ENCODE data around the gene S100P.

S100P gene

GRCh38 chr4:6673660-6674499 lies 19.8 kb upstream of the S100P start:
- DNase-seq = peak; percentile 93

GRCh38 chr4:6674500-6675149 lies 19.1 kb upstream of the S100P start:
- DNase-seq = peak; percentile 23

GRCh38 chr4:6676722-6677558 lies 16.7 kb upstream of the S100P start:
- no peak for DNase-seq

- DNase-seq = no peak
These were observed 13.2 kb upstream of the S100P start for GRCh38 chr4:6680372-6681034.

GRCh38 chr4:6681191-6681590 lies 12.5 kb upstream of the S100P start:
- no peak for DNase-seq

DNA sequence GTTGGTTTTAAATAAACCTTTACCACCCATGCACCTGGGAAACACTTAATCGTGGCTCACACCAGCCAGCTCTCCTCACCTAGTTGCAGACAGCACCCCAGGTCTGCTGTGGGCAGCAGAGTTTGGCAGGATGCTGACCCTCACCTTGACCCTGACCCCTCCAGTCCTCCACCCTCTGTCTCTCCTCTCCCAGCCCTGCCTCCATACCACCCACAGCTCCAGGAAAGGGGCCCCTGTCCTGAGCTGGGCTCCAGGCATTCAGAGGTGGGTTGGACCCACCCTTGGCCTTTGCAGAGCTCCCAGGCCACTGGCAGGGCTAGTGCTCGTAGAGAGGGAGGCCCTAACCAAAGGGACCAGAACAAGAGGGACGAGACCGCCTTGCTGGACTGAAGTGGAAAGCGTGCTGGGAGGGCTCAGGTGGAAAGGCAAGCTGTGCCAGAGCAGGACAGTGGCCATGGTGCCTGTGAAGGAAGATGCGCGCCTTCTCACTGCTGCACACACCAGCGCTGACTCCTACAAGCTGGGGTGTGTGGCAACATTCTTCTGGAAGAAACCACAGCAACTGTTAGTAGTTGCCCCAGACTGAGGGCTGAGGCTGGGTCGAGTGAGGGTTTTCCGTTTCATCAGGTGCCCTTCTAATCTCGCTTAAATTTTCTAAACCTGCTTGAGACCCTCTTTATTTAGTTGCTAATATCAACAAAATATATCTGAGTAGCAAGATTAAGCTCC lies 10.7 kb upstream of the S100P start:
- no peak for DNase-seq

DNA sequence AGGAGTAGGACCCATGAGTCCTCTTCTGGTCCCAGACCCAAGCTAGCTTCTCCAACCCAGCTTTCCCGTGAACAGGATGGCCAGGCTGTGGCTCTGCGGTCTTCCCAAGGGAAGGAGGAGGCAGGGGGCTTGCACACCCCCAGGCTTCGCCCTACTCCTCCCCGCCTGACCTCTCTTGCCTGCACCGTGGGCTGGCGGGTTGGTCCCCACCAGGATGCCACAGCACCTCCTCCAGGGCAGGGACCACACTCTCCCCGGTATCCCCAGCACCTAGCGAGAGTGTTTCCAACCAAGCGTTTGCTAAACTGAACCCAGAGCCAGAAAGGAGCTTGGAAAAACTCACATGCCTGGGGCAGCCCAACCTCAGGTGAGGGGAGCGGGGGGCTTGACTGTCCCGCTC lies 9.0 kb upstream of the S100P start:
- no peak for DNase-seq

DNA sequence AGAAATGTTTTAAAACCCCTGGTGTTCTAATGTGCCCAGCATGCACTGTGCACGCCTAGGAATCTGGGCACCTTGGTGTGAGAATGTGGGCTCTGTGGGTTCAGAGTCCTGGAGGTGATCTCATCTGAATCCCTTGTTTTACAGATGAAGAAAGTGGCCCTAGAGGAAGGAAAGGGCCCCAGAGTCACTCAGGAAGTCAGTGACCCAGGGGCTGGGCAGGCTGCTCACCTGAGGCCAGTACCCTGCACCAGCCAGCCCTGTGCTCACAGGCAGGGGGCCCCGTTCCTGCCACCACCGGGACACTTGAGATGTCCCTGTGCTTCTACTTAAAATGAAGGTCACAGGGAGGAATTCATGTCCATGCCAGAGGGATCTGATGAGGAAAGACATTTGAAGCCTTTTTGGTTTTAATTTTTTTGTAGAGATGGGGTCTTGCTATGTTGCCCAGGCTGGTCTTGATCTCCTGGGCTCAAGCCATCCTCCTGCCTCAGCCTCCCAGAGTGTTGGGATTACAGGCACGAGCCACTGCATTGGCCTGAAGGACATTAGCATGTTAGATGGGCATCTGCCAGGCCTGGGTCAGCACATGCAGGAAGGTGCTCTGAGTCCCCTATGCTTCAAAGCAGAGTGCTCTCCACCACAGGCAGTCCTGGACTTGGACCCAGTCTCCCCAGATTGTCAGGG lies 7.4 kb upstream of the S100P start:
- no peak for DNase-seq

- no peak for DNase-seq
These were observed 5.5 kb upstream of the S100P start for GRCh38 chr4:6687947-6688878.

GRCh38 chr4:6688879-6689505 lies 4.7 kb upstream of the S100P start:
- DNase-seq = peak; percentile 95

GRCh38 chr4:6689506-6689960 lies 4.1 kb upstream of the S100P start:
- no peak for DNase-seq

GRCh38 chr4:6692379-6692778 lies 1.3 kb upstream of the S100P start:
- no peak for DNase-seq

DNA sequence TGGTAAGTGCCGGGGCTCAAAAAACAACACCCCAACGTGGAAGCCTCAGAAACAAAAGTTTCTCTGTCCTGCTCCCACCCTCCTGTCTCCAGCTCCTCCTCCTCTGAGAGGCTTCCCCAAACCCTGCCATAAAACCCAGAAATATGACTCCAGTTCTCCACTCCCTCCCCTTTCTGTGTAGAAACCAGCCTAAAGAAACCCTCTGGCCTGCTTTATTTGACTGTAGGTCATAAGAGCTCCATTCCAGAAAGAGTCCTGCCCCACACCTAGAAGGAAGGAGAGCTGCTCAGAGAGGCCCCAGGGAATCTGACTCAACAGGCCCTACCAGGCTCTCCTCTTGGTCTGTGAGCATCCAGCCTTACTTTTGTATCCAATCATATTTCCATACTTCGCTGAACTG lies 872 bp upstream of the S100P start:
- no peak for DNase-seq

DNA sequence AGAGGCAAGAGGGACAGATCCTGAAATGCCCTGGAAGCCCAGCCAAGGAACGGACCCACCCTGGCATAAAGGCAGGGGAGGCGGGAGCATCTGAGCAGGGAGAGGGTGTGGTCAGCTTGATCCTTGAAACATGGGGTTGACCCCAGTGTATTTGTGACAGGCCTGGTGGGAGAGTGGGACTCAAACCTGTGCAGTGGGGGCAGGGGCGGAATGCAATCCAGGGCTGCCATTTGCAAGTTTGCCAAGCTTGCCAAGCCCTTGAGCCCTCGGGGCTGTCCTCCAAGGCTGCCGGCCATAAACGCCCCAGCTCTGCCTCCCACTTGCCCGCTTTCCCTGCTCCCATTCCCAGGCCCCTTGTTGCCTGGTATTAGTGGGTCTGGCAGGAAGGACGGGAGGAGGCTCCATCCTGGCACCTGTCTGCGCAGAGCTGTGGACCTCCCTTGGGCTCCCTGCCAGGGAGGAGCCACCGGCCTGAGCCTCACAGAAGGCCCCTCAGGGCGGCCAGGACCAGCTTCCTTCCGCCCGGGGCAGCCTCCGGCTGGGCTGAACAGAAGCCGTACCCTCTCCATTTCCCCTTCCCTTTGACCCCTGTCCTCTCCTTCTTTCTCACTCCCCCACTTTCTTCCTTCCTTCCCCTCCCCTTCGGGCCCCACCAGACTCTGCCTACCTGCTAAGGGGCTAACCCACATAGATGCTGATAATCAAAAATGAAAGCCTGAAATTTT lies 661 bp downstream of the S100P start:
- no peak for DNase-seq

DNA sequence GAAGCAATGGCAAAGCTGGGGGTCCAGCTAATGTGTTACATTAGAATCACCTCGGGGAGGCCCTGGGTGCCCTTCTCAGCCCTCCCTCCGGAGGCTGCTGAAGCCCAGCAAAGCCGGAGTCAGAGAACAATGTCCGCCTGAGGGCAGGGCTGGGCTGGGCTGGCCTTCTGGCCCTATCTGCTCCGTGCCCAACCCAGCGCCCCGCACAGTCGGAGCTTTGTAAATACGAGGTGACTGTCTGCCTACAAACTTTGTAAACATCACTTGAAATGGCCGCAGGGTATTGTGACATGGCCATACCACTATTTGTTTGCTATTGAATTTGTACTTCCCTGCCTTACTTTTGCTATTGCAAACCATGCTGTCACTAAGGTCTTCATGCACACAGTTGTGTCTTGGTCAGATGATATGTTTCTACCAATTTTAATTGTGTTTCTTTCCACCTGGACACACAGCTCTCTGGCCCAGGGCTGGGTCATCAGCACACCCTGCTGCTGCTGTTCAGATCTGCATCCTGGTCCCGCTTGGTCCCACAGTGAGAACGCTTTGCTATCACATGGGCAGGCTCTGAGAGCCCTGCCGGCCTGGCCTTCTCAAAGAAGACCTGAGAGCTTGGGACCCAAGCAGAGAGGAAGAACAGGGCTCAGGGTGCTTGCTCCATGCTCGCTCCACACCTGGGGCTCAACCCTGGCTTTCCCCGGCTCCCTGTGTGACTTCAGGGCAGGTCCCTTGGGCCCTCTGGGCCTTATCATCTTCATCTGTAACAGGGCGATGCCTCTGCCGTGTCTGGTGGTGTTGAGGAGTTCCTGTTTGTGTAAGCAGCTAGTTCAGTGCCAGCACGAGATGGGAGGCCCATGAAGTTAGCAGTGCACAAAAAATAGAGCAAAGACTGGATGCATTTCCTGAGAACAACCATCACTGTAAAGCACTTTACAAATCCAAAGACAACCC lies 2.3 kb downstream of the S100P start:
- DNase-seq = no peak

- DNase-seq = no peak
These were observed 2.9 kb downstream of the S100P start for GRCh38 chr4:6696611-6697010.

- no peak for DNase-seq
These were observed 3.5 kb downstream of the S100P start for GRCh38 chr4:6697131-6697530.

DNA sequence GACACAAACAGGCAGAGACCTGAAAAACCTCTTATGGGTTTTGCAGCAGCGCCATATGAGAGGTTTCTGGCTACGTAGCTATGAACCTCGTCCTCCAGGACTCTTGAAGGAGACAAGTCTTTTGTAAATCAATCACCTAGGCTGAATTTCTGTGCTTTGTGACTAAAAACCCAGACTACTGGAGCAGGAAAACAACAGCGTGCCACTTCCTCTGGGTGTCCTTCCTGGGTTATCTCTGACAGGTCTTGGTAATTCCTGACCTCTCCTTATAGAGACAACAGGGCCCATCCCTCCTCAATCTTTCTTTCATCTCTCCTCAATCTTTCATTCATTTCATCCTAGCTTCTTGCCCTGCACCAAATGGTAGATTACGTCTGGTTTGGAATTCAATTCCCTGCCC lies 5.7 kb downstream of the S100P start:
- no peak for DNase-seq

Measured in EL (cell line).